Nephron progenitor cell (in vitro differentiated cells): ENCODE results near the gene RAB9B.

Experiments
- DNase-seq: peaks from one replicate; pipeline ENCODE4 v3.0.0; 2021
- H3K27ac Mint-ChIP-seq: 2 replicates; pipeline ENCODE4 v1.8.0; 2021; ENCODE audit warnings: mild to moderate bottlenecking, moderate library complexity, mixed read lengths
- H3K27me3 Mint-ChIP-seq: 2 replicates; pipeline ENCODE4 v1.8.0; 2021; ENCODE audit warnings: mild to moderate bottlenecking, low read depth, mixed read lengths; ENCODE audit not compliant: poor library complexity
- H3K36me3 Mint-ChIP-seq: 2 replicates; pipeline ENCODE4 v1.8.0; 2021; ENCODE audit warnings: low read depth, mixed read lengths
- H3K4me1 Mint-ChIP-seq: 2 replicates; pipeline ENCODE4 v1.8.0; 2021; ENCODE audit warnings: mixed read lengths
- H3K4me3 Mint-ChIP-seq: 2 replicates; pipeline ENCODE4 v1.8.0; 2021; ENCODE audit warnings: mild to moderate bottlenecking, moderate library complexity, mixed read lengths
- H3K9me3 Mint-ChIP-seq: 2 replicates; pipeline ENCODE4 v1.8.0; 2021; ENCODE audit warnings: mild to moderate bottlenecking, moderate library complexity, mixed read lengths
- CTCF ChIP-seq: fragments of 200-600 bp; sonication (generic); IDR thresholded peaks from 2 replicates; pipeline ENCODE4 v1.5.0; 2021; ENCODE audit warnings: antibody characterized with exemption

RAB9B gene

GRCh38 chrX:103773445-103773844, 58.6 kb downstream of the RAB9B start:
- no peak for DNase-seq
- Mint-ChIP-seq H3K9me3 (peaks cover 22% of the 10 kb centered on the region), H3K4me3 (no peak overlapping the region), H3K27ac (no peak overlapping the region), H3K27me3 (peaks cover 8% of the 10 kb centered on the region), H3K36me3 (no peaks in the 10 kb centered on the region), H3K4me1 (peaks cover 30% of the 10 kb centered on the region)
- no peak for TF ChIP-seq CTCF
